HL-60 (cell line): ENCODE data around the gene EBF3.

Experiments used
- DNase-seq, 2 experiments: peaks; one replicate each; pipeline ENCODE4 v3.0.0-alpha.2; 2010 to 2020; ENCODE audit warnings: low read depth in 1 of 2, low spot score in 1 of 2
- H3K27ac ChIP-seq: fragments of 250-450 bp; sonication (Bioruptor Pico); replicated peaks from 2 replicates; pipeline ENCODE4 v1.5.1; 2020; ENCODE audit warnings: mild to moderate bottlenecking, moderate library complexity
- H3K27me3 ChIP-seq: fragments of 250-450 bp; sonication (Bioruptor Pico); 2 replicates; pipeline ENCODE4 v1.5.1; 2021; ENCODE audit warnings: mild to moderate bottlenecking, moderate library complexity; ENCODE audit not compliant: insufficient read depth, poor library complexity, severe bottlenecking
- H3K4me3 ChIP-seq: replicated peaks from 2 replicates; pipeline ENCODE4 v1.5.1; 2011; ENCODE audit warnings: mild to moderate bottlenecking, control low read depth, low read length; ENCODE audit not compliant: insufficient read depth
- GABPA ChIP-seq: IDR thresholded peaks from 2 replicates; pipeline ENCODE4 v1.6.1; 2012; ENCODE audit warnings: low read depth
- POLR2AphosphoS5 ChIP-seq: IDR thresholded peaks from 2 replicates; pipeline ENCODE4 v1.6.1; 2012; ENCODE audit warnings: low read depth
- SPI1 ChIP-seq: IDR thresholded peaks from 2 replicates; pipeline ENCODE4 v1.6.1; 2012; ENCODE audit warnings: low read depth, mild to moderate bottlenecking, borderline replicate concordance
- TF ChIP-seq, protein P1 (sequence below): IDR thresholded peaks from 2 replicates; pipeline ENCODE4 v1.6.1; 2012; ENCODE audit warnings: low read depth; ENCODE audit not compliant: insufficient replicate concordance
- TF ChIP-seq, protein P2 (sequence below): IDR thresholded peaks from one replicate; pipeline ENCODE4 v1.5.1; 2011; ENCODE audit warnings: low read length, control low read depth, inconsistent platforms; ENCODE audit not compliant: insufficient read depth

EBF3 gene

DNA sequence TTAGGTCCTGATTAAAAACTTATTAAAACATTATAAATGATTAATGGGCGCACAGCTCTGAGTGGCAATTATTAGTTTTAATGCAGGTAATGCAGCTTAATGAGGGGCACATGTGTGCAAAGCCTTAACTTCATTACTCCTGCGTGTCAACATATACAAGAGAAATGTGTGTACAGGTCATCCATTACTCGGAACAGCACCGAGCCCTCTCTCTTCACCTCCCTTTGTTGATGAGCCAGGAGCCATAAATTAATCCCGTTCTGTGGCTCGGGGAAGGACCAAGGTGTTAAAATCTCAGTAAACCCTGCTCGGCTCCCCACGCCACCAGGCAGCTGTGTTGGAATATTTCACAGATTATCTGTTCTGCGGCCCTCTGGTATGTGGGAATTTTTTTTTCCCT, 77.8 kb downstream of the EBF3 start:
- no peak overlapping the region for H3K27ac ChIP-seq
- DNase-seq = no peak
- TF ChIP-seq POLR2AphosphoS5 = no peak
- TF ChIP-seq, protein P1, sequence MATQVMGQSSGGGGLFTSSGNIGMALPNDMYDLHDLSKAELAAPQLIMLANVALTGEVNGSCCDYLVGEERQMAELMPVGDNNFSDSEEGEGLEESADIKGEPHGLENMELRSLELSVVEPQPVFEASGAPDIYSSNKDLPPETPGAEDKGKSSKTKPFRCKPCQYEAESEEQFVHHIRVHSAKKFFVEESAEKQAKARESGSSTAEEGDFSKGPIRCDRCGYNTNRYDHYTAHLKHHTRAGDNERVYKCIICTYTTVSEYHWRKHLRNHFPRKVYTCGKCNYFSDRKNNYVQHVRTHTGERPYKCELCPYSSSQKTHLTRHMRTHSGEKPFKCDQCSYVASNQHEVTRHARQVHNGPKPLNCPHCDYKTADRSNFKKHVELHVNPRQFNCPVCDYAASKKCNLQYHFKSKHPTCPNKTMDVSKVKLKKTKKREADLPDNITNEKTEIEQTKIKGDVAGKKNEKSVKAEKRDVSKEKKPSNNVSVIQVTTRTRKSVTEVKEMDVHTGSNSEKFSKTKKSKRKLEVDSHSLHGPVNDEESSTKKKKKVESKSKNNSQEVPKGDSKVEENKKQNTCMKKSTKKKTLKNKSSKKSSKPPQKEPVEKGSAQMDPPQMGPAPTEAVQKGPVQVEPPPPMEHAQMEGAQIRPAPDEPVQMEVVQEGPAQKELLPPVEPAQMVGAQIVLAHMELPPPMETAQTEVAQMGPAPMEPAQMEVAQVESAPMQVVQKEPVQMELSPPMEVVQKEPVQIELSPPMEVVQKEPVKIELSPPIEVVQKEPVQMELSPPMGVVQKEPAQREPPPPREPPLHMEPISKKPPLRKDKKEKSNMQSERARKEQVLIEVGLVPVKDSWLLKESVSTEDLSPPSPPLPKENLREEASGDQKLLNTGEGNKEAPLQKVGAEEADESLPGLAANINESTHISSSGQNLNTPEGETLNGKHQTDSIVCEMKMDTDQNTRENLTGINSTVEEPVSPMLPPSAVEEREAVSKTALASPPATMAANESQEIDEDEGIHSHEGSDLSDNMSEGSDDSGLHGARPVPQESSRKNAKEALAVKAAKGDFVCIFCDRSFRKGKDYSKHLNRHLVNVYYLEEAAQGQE = no peak
- TF ChIP-seq GABPA = no peak
- TF ChIP-seq, protein P2, sequence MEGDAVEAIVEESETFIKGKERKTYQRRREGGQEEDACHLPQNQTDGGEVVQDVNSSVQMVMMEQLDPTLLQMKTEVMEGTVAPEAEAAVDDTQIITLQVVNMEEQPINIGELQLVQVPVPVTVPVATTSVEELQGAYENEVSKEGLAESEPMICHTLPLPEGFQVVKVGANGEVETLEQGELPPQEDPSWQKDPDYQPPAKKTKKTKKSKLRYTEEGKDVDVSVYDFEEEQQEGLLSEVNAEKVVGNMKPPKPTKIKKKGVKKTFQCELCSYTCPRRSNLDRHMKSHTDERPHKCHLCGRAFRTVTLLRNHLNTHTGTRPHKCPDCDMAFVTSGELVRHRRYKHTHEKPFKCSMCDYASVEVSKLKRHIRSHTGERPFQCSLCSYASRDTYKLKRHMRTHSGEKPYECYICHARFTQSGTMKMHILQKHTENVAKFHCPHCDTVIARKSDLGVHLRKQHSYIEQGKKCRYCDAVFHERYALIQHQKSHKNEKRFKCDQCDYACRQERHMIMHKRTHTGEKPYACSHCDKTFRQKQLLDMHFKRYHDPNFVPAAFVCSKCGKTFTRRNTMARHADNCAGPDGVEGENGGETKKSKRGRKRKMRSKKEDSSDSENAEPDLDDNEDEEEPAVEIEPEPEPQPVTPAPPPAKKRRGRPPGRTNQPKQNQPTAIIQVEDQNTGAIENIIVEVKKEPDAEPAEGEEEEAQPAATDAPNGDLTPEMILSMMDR = no peak
- no peak for TF ChIP-seq SPI1
- H3K27me3 ChIP-seq = no peaks in the 10 kb centered on the region
- no peak overlapping the region for H3K4me3 ChIP-seq

DNA sequence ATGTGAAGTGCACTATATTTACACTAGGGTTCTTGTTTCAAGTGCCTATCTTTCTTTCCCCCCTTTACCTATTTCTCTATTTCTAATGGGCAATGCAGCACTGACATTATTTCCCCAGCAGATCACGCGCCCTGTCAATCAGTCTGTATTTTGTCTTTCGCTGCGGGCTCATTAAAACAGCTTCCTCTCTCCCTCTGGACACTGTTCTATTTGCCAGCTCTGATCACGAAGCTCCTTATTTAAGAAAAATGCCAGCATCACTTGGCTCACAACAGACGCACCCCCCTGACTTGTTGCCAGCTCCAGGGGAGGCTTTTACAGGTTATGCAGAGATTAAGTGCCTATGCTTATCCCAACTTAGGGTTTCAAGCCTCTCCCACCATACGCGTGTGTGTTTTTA, 78.5 kb downstream of the EBF3 start:
- H3K27me3 ChIP-seq = no peaks in the 10 kb centered on the region
- no peak for DNase-seq
- TF ChIP-seq POLR2AphosphoS5 (no peak), SPI1 (no peak), GABPA (no peak)
- TF ChIP-seq, protein P2 = no peak
- TF ChIP-seq, protein P1 = no peak

DNA sequence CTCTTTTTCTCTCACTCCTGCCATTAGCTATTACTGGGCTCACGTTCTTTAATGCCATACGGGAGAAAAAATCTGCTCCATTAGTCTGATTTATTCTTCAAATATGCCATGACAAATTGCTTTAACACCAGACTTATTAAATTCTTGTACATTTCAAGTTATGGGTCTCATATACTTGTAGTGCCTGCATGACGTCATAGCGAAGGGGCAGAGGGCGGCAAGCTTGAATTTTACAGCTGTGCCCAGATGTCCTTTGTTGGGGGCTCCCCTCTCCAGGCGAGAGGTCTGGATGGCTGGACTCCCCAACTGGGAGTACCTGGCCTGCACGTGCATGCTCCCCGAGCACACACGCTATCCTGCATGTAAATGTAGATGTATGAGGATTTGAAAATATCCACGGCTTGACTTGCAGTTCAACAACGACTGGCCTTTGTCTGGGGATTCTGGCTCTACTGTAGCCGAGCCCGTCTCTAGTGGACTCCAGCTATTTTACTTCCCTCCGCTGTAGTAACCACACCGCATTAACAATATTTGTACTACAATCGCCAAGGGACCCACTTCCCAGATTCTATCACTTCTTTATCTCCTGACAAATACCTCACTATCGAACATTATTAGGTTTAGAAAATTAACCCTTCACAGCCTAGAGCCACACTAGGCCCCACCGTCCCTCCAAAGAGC, 79.5 kb downstream of the EBF3 start:
- Histone ChIP-seq H3K27me3 (no peaks in the 10 kb centered on the region), H3K4me3 (no peak overlapping the region), H3K27ac (peak overlapping the region; percentile 79)
- TF ChIP-seq SPI1 (no peak), GABPA (no peak), POLR2AphosphoS5 (no peak)
- TF ChIP-seq, protein P1 = no peak
- TF ChIP-seq, protein P2 = no peak
- DNase-seq = no peak

More for the DNA sequence above, 78.5 kb downstream of the EBF3 start:
- Histone ChIP-seq H3K27ac (no peak overlapping the region), H3K4me3 (no peak overlapping the region)
